NCI-H2196 (cell line): ENCODE data around the gene KRTAP4-4.
"Not testable (repeated sequence)": the region's sequence is repeated elsewhere in the genome, so short reads cannot be mapped to it uniquely, and the experiment has no call there.

ENCODE experiments used
- DNase-seq: peaks from one replicate; lab custom pipeline; 2025; ENCODE audit not compliant: unreplicated experiment; lab: John Stamatoyannopoulos, UW

The KRTAP4-4 gene

GRCh38 chr17:41148971-41149651, 11.4 kb downstream of the KRTAP4-4 start:
- DNase-seq = not testable (repeated sequence)

GRCh38 chr17:41147531-41148204, 12.9 kb downstream of the KRTAP4-4 start:
- DNase-seq = no peak

GRCh38 chr17:41145261-41145660, 15.3 kb downstream of the KRTAP4-4 start:
- no peak for DNase-seq

- DNase-seq = no peak
Observed at GRCh38 chr17:41144846-41145245, 15.7 kb downstream of the KRTAP4-4 start.

- DNase-seq = no peak
Observed at GRCh38 chr17:41141361-41141760, 19.2 kb downstream of the KRTAP4-4 start.

- DNase-seq = no peak
Observed at GRCh38 chr17:41140360-41141131, 20.0 kb downstream of the KRTAP4-4 start, which contains the start of gene KRTAP4-6. KRTAP4-6 (minus strand) TSS chr17:41140544; CDS start chr17:41140487, 57 bp downstream.

GRCh38 chr17:41139865-41140264, 20.7 kb downstream of the KRTAP4-4 start:
- not testable (repeated sequence) for DNase-seq

- no peak for DNase-seq
Observed at GRCh38 chr17:41133880-41134735, 26.4 kb downstream of the KRTAP4-4 start.

GRCh38 chr17:41131979-41132378, 28.6 kb downstream of the KRTAP4-4 start:
- no peak for DNase-seq

- no peak for DNase-seq
Observed at GRCh38 chr17:41127371-41127770, 33.2 kb downstream of the KRTAP4-4 start.

- DNase-seq = no peak
Observed at GRCh38 chr17:41126412-41126811, 34.1 kb downstream of the KRTAP4-4 start.

- DNase-seq = no peak
Observed at GRCh38 chr17:41125064-41125463, 35.5 kb downstream of the KRTAP4-4 start.

- not testable (repeated sequence) for DNase-seq
Observed at GRCh38 chr17:41123991-41124371, 36.6 kb downstream of the KRTAP4-4 start, which contains the start of gene KRTAP4-12. KRTAP4-12 (minus strand) TSS chr17:41124182; CDS start chr17:41124122, 60 bp downstream.

- not testable (repeated sequence) for DNase-seq
Observed at GRCh38 chr17:41123292-41123990, 37.1 kb downstream of the KRTAP4-4 start.

GRCh38 chr17:41121742-41122141, 38.8 kb downstream of the KRTAP4-4 start:
- no peak for DNase-seq

GRCh38 chr17:41119696-41120690, 40.6 kb downstream of the KRTAP4-4 start:
- DNase-seq = not testable (repeated sequence)

- DNase-seq = no peak
Observed at GRCh38 chr17:41118721-41119120, 41.8 kb downstream of the KRTAP4-4 start.

- DNase-seq = not testable (repeated sequence)
Observed at GRCh38 chr17:41117846-41118386, 42.6 kb downstream of the KRTAP4-4 start, which contains the start of gene KRTAP4-11. KRTAP4-11 (minus strand) TSS chr17:41118373; CDS start chr17:41118315, 58 bp downstream.
